PC-3 (cell line): Measurements from ENCODE around the gene UPK1A. TPM values are rescaled to one million over a fixed set of nuclear protein-coding genes. Genes with fewer than 3 reads are reported as not detected.

ENCODE experiments used
- ATAC-seq: fragments of 200-7000 bp; cut with Tn5 transposase; 2 replicates; pipeline ENCODE4 v1.9.1; 2020; ENCODE audit warnings: mild to moderate bottlenecking, moderate library complexity
- BruUV-seq: library from RNA; stranded (reverse); fragments of 400-500 nt; replicated peaks from 2 replicates; lab custom pipeline; 2021; lab: Mats Ljungman, UMichigan
- CTCF ChIA-PET: fragments of 300-600 bp; sonication (Branson Sonifier 250); formaldehyde crosslinking; loops from one replicate; lab custom pipeline; 2022; ENCODE audit warnings: antibody characterized with exemption; lab: Charles Lee
- POLR2A ChIA-PET: fragments of 300-600 bp; sonication (Branson Sonifier 250); formaldehyde crosslinking; loops from one replicate; lab custom pipeline; 2022; ENCODE audit warnings: antibody characterized with exemption; ENCODE audit not compliant: unreplicated experiment; lab: Charles Lee
- DNase-seq: peaks from one replicate; pipeline ENCODE4 v3.0.0-alpha.2; 2015
- H2AFZ ChIP-seq: fragments of 300-600 bp; sonication (generic); 2 replicates; pipeline ENCODE4 v1.6.0; 2016; ENCODE audit warnings: antibody characterized with exemption, low read length
- H3F3A ChIP-seq: fragments of 300-600 bp; sonication (generic); one replicate; pipeline ENCODE4 v1.6.0; 2017; ENCODE audit warnings: antibody characterized with exemption, low read length, control low read depth, mild to moderate bottlenecking; ENCODE audit not compliant: unreplicated experiment
- H3K27ac ChIP-seq: fragments of 300-600 bp; sonication (generic); 2 replicates; pipeline ENCODE4 v1.5.1; 2016; ENCODE audit warnings: mild to moderate bottlenecking, low read length
- H3K27me3 ChIP-seq: fragments of 300-600 bp; sonication (generic); 2 replicates; pipeline ENCODE4 v1.6.1; 2016; ENCODE audit warnings: low read length, mixed read lengths
- H3K36me3 ChIP-seq: fragments of 300-600 bp; sonication (generic); 2 replicates; pipeline ENCODE4 v1.6.1; 2016; ENCODE audit warnings: low read depth, mixed run types, low read length, mixed read lengths
- H3K4me1 ChIP-seq: fragments of 300-600 bp; sonication (generic); 2 replicates; pipeline ENCODE4 v1.5.1; 2016; ENCODE audit warnings: low read length; ENCODE audit not compliant: insufficient read depth
- H3K4me2 ChIP-seq: fragments of 300-600 bp; sonication (generic); 2 replicates; pipeline ENCODE4 v1.6.0; 2016; ENCODE audit warnings: low read length
- H3K4me3 ChIP-seq: fragments of 300-600 bp; sonication (generic); 2 replicates; pipeline ENCODE4 v1.5.1; 2016; ENCODE audit warnings: mild to moderate bottlenecking, low read length, mixed read lengths
- H3K79me2 ChIP-seq: fragments of 300-600 bp; sonication (generic); 2 replicates; pipeline ENCODE4 v1.6.1; 2017; ENCODE audit warnings: low read length, mixed read lengths
- H3K9ac ChIP-seq: fragments of 300-600 bp; sonication (generic); 2 replicates; pipeline ENCODE4 v1.6.0; 2016; ENCODE audit warnings: mild to moderate bottlenecking, low read length
- H3K9me2 ChIP-seq: fragments of 300-600 bp; sonication (generic); replicated peaks from 2 replicates; pipeline ENCODE4 v1.6.1; 2016; ENCODE audit warnings: mixed run types, low read length, mixed read lengths
- H3K9me3 ChIP-seq: fragments of 300-600 bp; sonication (generic); 2 replicates; pipeline ENCODE4 v1.6.1; 2016; ENCODE audit warnings: low read length, mixed read lengths
- H4K20me1 ChIP-seq: fragments of 300-600 bp; sonication (generic); 2 replicates; pipeline ENCODE4 v1.6.1; 2016; ENCODE audit warnings: low read length, mixed read lengths
- EZH2 ChIP-seq: fragments of 300-600 bp; sonication (generic); IDR thresholded peaks from one replicate; pipeline ENCODE4 v1.6.1; 2017; ENCODE audit warnings: antibody characterized with exemption, mild to moderate bottlenecking, low read length; ENCODE audit not compliant: unreplicated experiment
- EZH2phosphoT487 ChIP-seq: fragments of 300-600 bp; sonication (generic); IDR thresholded peaks from 2 replicates; pipeline ENCODE4 v1.6.1; 2018; ENCODE audit warnings: mild to moderate bottlenecking, antibody characterized with exemption, low read length, borderline replicate concordance
- intact Hi-C: fragments of 100-400 bp; cut with micrococcal nuclease; formaldehyde crosslinking; loops from 2 replicates; pipeline ENCODE4 v1.9.0; 2023
- total RNA-seq: library from RNA; depleted of rRNA; stranded (reverse); fragments of >200 nt; gene quantifications from 2 replicates; pipeline ENCODE4 v1.2.3, GENCODE V29; 2014
- TF ChIP-seq, protein P1 (sequence below): fragments of 300-600 bp; sonication (generic); conservative IDR thresholded peaks from 2 replicates; pipeline ENCODE4 v1.5.1; 2017; ENCODE audit warnings: antibody characterized with exemption, low read depth, mild to moderate bottlenecking, low read length

The UPK1A gene
- total RNA-seq, 1 experiment from 2014 or later = not detected

DNA sequence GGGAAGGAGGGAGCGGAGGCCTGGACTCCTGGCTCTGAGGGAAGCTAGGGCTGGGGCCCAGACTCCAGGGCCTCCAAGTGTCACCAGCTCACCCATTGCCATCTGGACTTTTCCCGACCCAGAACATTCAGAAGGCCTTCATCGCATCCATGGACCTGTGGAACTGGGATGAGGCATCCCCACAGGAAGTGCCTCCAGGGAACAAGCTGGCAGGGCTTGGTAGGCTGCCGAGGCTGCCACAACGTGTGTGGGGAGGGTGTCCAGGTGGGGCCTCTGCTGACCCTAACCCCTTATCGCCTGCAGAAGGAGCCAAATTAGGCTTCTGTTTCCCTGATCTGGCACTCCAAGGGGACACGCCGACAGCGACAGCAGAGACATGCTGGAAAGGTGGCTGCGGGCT is 24.0 kb upstream of the UPK1A start:
- H3K27me3 ChIP-seq = no peaks in the 10 kb centered on the region
- H3K27ac ChIP-seq = no peak overlapping the region
- H3K4me3 ChIP-seq = no peak overlapping the region
- no peaks in the 10 kb centered on the region for H3K79me2 ChIP-seq
- H3K9me2 ChIP-seq = no peaks in the 10 kb centered on the region
- intact Hi-C loops = loop anchor here (5.0 kb wide), 1 partner anchor 130 kb away; the partner anchor contains the start of gene DMKN
- H4K20me1 ChIP-seq = no peaks in the 10 kb centered on the region
- no peaks in the 10 kb centered on the region for H3K9me3 ChIP-seq
- TF ChIP-seq EZH2phosphoT487 (no peak), EZH2 (no peak)
- TF ChIP-seq, protein P1, sequence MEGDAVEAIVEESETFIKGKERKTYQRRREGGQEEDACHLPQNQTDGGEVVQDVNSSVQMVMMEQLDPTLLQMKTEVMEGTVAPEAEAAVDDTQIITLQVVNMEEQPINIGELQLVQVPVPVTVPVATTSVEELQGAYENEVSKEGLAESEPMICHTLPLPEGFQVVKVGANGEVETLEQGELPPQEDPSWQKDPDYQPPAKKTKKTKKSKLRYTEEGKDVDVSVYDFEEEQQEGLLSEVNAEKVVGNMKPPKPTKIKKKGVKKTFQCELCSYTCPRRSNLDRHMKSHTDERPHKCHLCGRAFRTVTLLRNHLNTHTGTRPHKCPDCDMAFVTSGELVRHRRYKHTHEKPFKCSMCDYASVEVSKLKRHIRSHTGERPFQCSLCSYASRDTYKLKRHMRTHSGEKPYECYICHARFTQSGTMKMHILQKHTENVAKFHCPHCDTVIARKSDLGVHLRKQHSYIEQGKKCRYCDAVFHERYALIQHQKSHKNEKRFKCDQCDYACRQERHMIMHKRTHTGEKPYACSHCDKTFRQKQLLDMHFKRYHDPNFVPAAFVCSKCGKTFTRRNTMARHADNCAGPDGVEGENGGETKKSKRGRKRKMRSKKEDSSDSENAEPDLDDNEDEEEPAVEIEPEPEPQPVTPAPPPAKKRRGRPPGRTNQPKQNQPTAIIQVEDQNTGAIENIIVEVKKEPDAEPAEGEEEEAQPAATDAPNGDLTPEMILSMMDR = no peak
- no peaks in the 10 kb centered on the region for H3F3A ChIP-seq
- DNase-seq = no peak
- CTCF ChIA-PET = no interaction called here
- H2AFZ ChIP-seq = no peak overlapping the region
- no peak for ATAC-seq
- H3K36me3 ChIP-seq = no peaks in the 10 kb centered on the region; the same call in 1 of the 2 replicates
- no peak overlapping the region for H3K4me2 ChIP-seq
- peaks cover 8% of the 10 kb centered on the region; the same call in 1 of the 2 replicates for H3K4me1 ChIP-seq
- H3K9ac ChIP-seq = no peak overlapping the region
- POLR2A ChIA-PET = no interaction called here
- no TSS peak for BruUV-seq

DNA sequence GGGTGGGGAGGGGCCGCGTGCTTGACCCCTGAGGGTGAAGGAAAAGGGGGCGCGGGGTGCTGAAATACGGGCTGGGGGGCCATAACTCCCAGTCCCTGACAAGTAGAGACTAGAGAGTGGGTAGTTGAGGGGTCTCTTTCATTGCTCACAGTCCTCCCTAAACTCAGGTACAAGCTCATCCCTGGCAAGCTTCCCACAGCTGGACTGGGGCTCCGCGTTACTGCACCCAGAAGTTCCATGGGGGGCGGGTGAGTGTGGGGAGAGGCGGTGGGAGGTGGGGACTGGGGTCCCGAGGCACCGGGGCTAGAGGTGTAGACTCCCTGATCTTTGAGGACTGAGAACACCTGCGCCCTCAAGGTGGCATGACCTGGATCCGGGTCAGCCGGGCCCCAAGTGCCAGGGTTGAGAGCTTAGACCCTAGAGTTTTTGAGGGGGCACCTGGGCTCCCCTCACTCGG is 23.5 kb upstream of the UPK1A start:
- BruUV-seq = TSS peak; percentile 8

DNA sequence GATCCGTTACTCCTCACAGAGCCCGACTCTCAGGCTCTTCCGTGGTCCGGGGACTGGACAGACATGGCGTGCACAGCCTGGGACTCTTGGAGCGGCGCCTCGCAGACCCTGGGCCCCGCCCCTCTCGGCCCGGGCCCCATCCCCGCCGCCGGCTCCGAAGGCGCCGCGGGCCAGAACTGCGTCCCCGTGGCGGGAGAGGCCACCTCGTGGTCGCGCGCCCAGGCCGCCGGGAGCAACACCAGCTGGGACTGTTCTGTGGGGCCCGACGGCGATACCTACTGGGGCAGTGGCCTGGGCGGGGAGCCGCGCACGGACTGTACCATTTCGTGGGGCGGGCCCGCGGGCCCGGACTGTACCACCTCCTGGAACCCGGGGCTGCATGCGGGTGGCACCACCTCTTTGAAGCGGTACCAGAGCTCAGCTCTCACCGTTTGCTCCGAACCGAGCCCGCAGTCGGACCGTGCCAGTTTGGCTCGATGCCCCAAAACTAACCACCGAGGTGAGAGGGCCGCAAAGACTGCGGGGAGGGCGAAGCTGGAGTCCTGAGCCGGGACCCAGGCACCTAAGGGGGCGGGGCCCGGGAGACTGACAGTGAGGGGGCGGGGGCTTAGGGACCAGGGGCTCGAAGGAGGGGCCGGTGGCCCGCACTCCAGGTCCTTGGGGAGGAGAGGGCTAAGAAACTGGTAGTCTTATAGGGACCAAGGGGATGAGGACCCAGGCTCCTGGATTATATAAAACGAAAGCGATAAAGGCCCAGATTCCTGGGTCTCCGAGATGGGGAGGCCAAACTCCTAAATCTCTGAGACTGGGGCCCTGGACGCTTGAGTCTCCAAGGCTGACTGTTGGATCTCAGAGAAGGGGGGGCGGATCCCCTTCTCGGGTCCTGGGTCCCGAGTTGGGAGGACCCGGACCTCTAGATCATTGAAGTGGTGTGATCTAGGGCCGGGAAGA is 22.8 kb upstream of the UPK1A start:
- BruUV-seq = no TSS peak
- H3K9me2 ChIP-seq = no peaks in the 10 kb centered on the region
- TF ChIP-seq, protein P1 = no peak
- TF ChIP-seq EZH2phosphoT487 (no peak), EZH2 (no peak)
- ChIA-PET CTCF (interaction anchor here (0.6 kb wide), 1 partner anchor 149 kb away, joined by 5 read pairs; no protein-coding TSS in a partner anchor), POLR2A (no interaction called here)
- DNase-seq (peak; percentile 72), ATAC-seq (peak; percentile 49)
- H3K4me3 ChIP-seq = peak overlapping the region; percentile 74
- peaks cover 4% of the 10 kb centered on the region for H3K79me2 ChIP-seq
- H3F3A ChIP-seq = no peaks in the 10 kb centered on the region
- H3K4me1 ChIP-seq = peaks cover 11% of the 10 kb centered on the region; the same call in 1 of the 2 replicates
- no peaks in the 10 kb centered on the region for H3K36me3 ChIP-seq
- peak overlapping the region; percentile 66 for H3K9ac ChIP-seq
- H4K20me1 ChIP-seq = no peaks in the 10 kb centered on the region
- peak overlapping the region; percentile 98 for H2AFZ ChIP-seq
- intact Hi-C loops = loop anchor here (5.0 kb wide), 1 partner anchor 131 kb away; the partner anchor contains the start of gene DMKN
- peak overlapping the region; percentile 98 for H3K4me2 ChIP-seq
- no peaks in the 10 kb centered on the region for H3K27me3 ChIP-seq
- H3K27ac ChIP-seq = peak overlapping the region; percentile 47
- H3K9me3 ChIP-seq = no peaks in the 10 kb centered on the region

More for the DNA sequence above, 23.5 kb upstream of the UPK1A start:
- no peak for TF ChIP-seq EZH2phosphoT487
- Histone ChIP-seq H3K27ac (no peak overlapping the region), H2AFZ (peak overlapping the region; percentile 98), H3F3A (no peaks in the 10 kb centered on the region), H3K9me2 (no peaks in the 10 kb centered on the region), H3K27me3 (no peaks in the 10 kb centered on the region), H3K36me3 (no peaks in the 10 kb centered on the region), H4K20me1 (no peaks in the 10 kb centered on the region), H3K4me3 (peak overlapping the region; percentile 74), H3K4me2 (peak overlapping the region; percentile 98), H3K9ac (peak overlapping the region; percentile 66), H3K79me2 (no peaks in the 10 kb centered on the region), H3K4me1 (peaks cover 11% of the 10 kb centered on the region; the same call in 1 of the 2 replicates), H3K9me3 (no peaks in the 10 kb centered on the region)
- POLR2A ChIA-PET = no interaction called here
- CTCF ChIA-PET = no interaction called here
- intact Hi-C loops = loop anchor here (5.0 kb wide), 1 partner anchor 131 kb away; the partner anchor contains the start of gene DMKN
- DNase-seq = no peak
- no peak for ATAC-seq
